Skeletal muscle tissue (tissue), 4 donors: ENCODE measurements around the gene CAMK2G. TPM values are rescaled to one million over a fixed set of nuclear protein-coding genes. Genes with fewer than 3 reads are reported as not detected.
"Not testable (repeated sequence)": the region's sequence is repeated elsewhere in the genome, so short reads cannot be mapped to it uniquely, and the experiment has no call there.

Experiments
- H3K27ac ChIP-seq: one replicate; pipeline ENCODE4 v1.7.0; 2013; ENCODE audit warnings: mild to moderate bottlenecking, low read depth, low read length, inconsistent platforms
- H3K27me3 ChIP-seq, 3 donors: one replicate each; pipeline ENCODE4 v1.7.0; 2013; ENCODE audit warnings: low read length in 3 of 3; ENCODE audit not compliant: control insufficient read depth in 3 of 3, insufficient read depth in 3 of 3
- H3K36me3 ChIP-seq, 3 donors: one replicate each; pipeline ENCODE4 v1.7.0; 2013; ENCODE audit warnings: low read length in 3 of 3; ENCODE audit not compliant: control insufficient read depth in 3 of 3, insufficient read depth in 3 of 3
- H3K4me1 ChIP-seq, 3 donors: one replicate each; pipeline ENCODE4 v1.7.0; 2013; ENCODE audit warnings: low read length in 3 of 3, mild to moderate bottlenecking in 3 of 3; ENCODE audit not compliant: control insufficient read depth in 3 of 3, insufficient read depth in 3 of 3
- H3K4me3 ChIP-seq, 3 donors: one replicate each; pipeline ENCODE4 v1.7.0; 2013; ENCODE audit warnings: low read length in 3 of 3
- H3K9ac ChIP-seq, 3 donors: one replicate each; pipeline ENCODE4 v1.7.0; 2013; ENCODE audit warnings: low read length in 3 of 3, mild to moderate bottlenecking in 3 of 3, moderate library complexity in 2 of 3, low read depth in 1 of 3
- H3K9me3 ChIP-seq, 3 donors: one replicate each; pipeline ENCODE4 v1.7.0; 2013; ENCODE audit warnings: low read length in 3 of 3; ENCODE audit not compliant: control insufficient read depth in 3 of 3
- total RNA-seq: library from RNA; depleted of rRNA; stranded (reverse); fragments of >200 nt; gene quantifications from one replicate; pipeline ENCODE4 v1.2.3, GENCODE V29; 2014
- donor health status: Osteomylitis.

CAMK2G gene
- total RNA-seq, 1 donor from 2014 or later: 16.2 TPM

DNA sequence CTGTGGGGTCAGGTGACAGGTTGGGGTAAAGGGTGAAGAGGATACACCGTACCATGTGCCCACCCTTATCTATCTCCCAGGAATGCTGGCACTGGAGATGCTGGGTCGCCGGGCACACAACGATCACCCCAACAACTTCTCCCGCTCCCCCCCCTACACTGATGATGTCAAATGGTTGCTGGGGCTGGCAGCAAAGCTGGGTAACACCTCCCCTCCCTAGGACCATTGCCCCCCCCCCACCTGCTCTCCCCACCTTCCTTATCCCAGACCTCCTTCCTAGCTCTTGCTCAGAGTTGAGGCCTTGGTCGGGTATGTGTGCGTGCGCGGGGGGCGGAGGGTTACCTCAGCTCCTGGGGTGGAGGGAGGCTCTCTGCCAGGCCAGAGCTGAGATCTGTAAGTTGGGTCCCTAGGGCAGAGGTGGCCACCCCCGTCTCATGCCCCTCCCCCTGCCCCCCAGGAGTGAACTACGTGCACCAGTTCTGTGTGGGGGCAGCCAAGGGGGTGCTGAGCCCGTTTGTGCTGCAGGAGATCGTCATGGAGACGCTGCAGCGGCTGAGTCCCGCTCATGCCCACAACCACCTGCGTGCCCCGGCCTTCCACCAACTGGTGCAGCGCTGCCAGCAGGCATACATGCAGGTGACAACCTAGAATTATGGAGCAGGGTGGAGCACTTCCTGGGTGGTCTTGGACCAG is 73.6 kb downstream of the CAMK2G start:
- Histone ChIP-seq H3K27me3 (no peaks in the 10 kb centered on the region), H3K9ac (no peak overlapping the region), H3K36me3 (peaks cover 80 to 82% (median 81%) of the 10 kb centered on the region in 3 donors)

DNA sequence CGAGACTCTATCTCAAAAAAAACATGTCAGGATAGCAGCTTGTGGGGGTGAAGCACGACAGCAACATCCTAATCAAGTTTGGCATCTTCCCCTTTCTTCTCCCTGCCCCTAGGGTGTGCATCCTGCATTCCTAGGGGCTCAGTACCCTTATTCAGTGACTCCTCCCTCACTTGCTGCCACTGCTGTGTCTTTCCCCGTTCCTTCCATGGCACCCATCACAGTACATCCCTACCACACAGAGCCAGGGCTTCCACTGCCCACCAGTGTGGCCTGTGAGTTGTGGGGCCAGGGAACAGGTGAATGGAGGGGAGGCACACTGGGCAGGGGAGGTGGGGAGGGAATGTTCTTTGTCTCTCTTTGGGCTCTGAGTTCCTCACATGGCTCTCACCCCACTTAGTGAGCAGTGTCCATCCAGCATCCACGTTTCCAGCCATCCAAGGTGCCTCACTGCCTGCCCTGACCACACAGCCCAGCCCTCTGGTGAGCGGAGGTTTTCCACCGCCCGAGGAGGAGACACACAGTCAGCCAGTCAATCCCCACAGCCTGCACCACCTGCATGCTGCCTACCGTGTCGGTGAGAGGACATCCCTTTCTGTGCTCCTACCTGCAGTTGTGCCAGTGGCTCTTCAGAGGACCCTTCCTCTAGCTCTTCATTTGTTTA is 74.3 kb downstream of the CAMK2G start:
- peaks cover 0 to 2% (median 0%) of the 10 kb centered on the region in 3 donors for H3K4me1 ChIP-seq
- no peak overlapping the region for H3K27ac ChIP-seq
- no peaks in the 10 kb centered on the region for H3K27me3 ChIP-seq
- peaks cover 80 to 83% (median 81%) of the 10 kb centered on the region in 3 donors for H3K36me3 ChIP-seq
- no peak overlapping the region for H3K9ac ChIP-seq
- no peak overlapping the region for H3K4me3 ChIP-seq
- no peaks in the 10 kb centered on the region for H3K9me3 ChIP-seq

More for the DNA sequence above, 73.6 kb downstream of the CAMK2G start:
- H3K4me3 ChIP-seq: no peak overlapping the region
- H3K9me3 ChIP-seq: no peaks in the 10 kb centered on the region
- H3K27ac ChIP-seq: no peak overlapping the region
- H3K4me1 ChIP-seq: peaks cover 0 to 2% (median 0%) of the 10 kb centered on the region in 3 donors

DNA sequence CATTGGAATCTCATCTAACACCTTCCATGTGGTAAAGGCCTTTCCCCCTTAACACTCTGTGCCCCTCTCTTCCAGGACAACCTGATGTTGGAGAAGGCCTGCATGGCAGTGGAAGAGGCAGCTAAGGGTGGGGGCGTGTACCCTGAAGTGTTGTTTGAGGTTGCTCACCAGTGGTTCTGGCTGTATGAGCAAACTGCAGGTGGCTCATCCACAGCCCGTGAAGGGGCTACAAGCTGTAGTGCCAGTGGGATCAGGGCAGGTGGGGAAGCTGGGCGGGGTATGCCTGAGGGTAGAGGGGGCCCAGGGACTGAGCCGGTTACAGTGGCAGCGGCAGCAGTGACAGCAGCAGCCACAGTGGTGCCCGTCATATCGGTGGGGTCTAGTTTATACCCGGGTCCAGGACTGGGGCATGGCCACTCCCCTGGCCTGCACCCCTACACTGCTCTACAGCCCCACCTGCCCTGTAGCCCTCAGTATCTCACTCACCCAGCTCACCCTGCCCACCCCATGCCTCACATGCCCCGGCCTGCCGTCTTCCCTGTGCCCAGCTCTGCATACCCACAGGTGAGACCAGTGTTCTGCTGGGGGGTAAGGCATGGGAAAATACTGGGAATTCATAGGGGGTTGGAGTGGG is 75.3 kb downstream of the CAMK2G start:
- no peak overlapping the region for H3K9ac ChIP-seq
- peaks cover 82 to 89% (median 86%) of the 10 kb centered on the region in 3 donors for H3K36me3 ChIP-seq
- H3K4me3 ChIP-seq: no peak overlapping the region
- H3K27ac ChIP-seq: no peak overlapping the region
- H3K4me1 ChIP-seq: peaks cover 0 to 2% (median 0%) of the 10 kb centered on the region in 3 donors
- H3K27me3 ChIP-seq: no peaks in the 10 kb centered on the region
- no peaks in the 10 kb centered on the region for H3K9me3 ChIP-seq

DNA sequence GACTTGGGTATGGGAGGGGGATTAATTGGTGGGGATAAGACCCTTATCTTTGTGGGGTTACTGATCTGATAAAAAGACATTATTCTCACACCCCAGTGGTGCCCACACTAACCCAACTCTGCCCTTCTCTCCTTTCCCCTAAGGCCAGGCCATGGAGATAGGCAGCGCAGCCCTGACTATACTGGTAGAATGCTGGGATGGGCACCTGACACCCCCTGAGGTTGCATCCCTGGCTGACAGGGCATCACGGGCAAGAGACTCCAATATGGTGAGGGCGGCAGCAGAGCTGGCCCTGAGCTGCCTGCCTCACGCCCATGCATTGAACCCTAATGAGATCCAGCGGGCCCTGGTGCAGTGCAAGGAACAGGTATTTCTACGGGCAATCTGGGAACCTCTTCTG is 76.3 kb downstream of the CAMK2G start:
- peaks cover 81 to 89% (median 85%) of the 10 kb centered on the region in 3 donors for H3K36me3 ChIP-seq
- no peak overlapping the region for H3K9ac ChIP-seq
- no peaks in the 10 kb centered on the region for H3K27me3 ChIP-seq
- no peak overlapping the region for H3K4me3 ChIP-seq
- H3K27ac ChIP-seq: no peak overlapping the region
- H3K9me3 ChIP-seq: no peaks in the 10 kb centered on the region
- no peaks in the 10 kb centered on the region for H3K4me1 ChIP-seq

DNA sequence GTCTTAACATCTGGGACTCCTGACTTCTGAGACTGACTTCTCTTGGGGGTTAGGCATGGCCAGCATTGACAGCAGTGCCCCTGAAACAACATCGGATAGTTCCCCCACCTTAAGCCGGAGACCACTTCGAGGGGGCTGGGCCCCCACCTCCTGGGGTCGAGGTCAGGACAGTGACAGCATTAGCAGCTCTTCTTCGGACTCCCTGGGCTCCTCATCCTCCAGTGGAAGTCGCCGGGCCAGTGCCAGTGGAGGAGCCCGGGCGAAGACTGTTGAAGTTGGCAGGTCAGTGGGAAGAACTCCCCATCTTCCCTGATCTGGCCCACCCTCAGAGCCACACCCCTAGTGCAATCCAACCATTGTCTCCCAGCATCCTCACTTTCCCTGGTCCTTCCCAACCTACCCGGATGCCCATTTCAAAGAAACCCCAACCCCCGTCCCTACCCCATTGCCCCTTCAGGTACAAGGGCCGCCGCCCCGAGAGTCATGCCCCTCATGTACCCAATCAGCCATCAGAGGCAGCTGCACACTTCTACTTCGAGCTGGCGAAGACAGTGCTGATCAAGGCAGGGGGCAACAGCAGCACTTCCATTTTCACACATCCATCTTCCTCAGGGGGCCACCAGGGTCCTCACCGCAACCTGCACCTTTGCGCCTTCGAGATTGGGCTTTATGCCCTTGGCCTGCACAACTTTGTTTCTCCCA is 76.9 kb downstream of the CAMK2G start:
- Histone ChIP-seq H3K4me1 (peaks cover 0 to 2% (median 0%) of the 10 kb centered on the region in 3 donors), H3K27ac (no peak overlapping the region), H3K4me3 (no peak overlapping the region), H3K9ac (no peak overlapping the region), H3K27me3 (no peaks in the 10 kb centered on the region), H3K36me3 (peaks cover 81 to 89% (median 85%) of the 10 kb centered on the region in 3 donors), H3K9me3 (no peaks in the 10 kb centered on the region)

DNA sequence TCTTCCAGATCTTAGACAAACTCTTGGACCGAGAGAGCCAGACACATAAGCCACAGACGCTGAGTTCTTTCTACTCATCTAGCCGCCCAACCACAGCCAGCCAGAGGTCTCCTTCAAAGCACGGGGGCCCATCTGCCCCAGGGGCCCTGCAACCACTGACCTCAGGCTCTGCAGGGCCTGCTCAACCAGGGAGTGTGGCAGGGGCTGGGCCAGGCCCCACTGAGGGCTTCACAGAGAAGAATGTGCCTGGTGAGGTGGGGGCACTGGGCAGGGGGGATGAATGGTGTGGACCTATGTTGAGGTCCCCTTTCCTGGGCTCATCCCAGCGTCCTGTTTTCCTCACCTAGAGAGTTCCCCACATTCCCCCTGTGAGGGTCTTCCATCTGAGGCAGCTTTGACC is 77.6 kb downstream of the CAMK2G start:
- peaks cover 0 to 2% (median 0%) of the 10 kb centered on the region in 3 donors for H3K4me1 ChIP-seq
- H3K27ac ChIP-seq: no peak overlapping the region
- no peak overlapping the region for H3K4me3 ChIP-seq
- H3K9ac ChIP-seq: no peak overlapping the region
- peaks cover 81 to 89% (median 84%) of the 10 kb centered on the region in 3 donors for H3K36me3 ChIP-seq
- H3K9me3 ChIP-seq: no peaks in the 10 kb centered on the region
- H3K27me3 ChIP-seq: no peaks in the 10 kb centered on the region

DNA sequence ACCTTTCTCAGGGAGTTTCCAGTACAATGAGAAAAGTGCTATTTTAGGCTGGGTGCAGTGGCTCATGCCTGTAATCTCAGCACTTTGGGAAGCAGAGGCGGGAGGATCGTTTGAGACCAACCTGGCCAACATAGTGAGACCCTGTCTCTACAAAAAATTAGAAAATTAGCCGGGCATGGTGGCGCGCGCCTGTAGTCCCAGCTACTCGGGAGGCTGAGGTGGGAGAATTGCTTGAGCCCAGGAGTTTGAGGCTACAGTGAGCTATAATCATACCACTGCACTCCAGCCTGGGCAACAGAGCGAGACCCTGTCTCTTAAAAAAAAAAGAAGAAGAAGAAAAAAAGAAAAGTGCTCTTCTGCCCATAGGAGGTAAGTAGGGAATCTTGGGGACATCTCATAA is 78.3 kb downstream of the CAMK2G start:
- H3K27ac ChIP-seq, H3K4me1 ChIP-seq, H3K4me3 ChIP-seq, H3K9ac ChIP-seq, H3K27me3 ChIP-seq, H3K9me3 ChIP-seq: not testable (repeated sequence)
- peaks cover 83 to 89% (median 85%) of the 10 kb centered on the region in 3 donors for H3K36me3 ChIP-seq

DNA sequence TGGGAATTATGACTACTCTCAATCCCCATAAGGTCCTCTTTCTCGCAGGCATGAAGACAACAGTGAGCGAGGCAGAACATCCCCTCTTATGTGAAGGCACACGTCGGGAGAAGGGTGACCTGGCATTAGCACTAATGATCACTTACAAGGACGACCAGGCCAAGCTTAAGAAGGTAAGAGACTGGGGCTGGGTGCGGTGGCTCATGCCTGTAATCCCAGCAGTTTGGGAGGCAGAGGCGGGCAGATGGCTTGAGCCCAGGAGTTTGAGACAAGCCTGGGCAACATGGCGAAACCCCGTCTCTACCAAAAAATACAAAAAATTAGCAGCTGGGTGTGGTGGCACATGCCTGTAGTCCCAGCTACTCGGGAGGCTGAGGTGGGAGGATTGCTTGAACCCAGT is 78.9 kb downstream of the CAMK2G start:
- not testable (repeated sequence) for H3K9me3 ChIP-seq, H3K4me1 ChIP-seq, H3K27me3 ChIP-seq, H3K4me3 ChIP-seq, H3K27ac ChIP-seq
- Histone ChIP-seq H3K9ac (peak overlapping the region in 1 of 3 donors; percentile 34), H3K36me3 (peaks cover 85 to 89% (median 87%) of the 10 kb centered on the region in 3 donors)

DNA sequence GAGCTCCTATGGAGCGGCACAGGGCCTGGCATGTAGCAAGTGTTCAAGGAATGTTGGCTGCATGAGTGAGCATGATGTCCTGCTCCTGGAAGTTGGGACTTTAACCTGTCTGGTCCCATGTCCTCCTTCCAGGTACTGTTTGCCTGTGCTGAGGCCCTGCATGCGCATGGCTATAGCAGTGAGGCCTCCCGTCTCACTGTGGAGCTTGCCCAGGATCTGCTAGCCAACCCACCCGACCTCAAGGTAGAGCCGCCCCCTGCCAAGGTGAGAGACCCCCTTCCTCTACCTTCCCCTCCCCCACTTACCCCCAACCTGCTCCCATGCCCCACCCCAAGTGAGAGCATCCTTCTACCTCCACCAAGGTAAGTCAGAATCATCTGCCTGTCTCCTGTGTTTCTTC is 80.9 kb downstream of the CAMK2G start:
- Histone ChIP-seq H3K36me3 (peaks cover 86 to 87% (median 87%) of the 10 kb centered on the region in 3 donors), H3K4me1 (peaks cover 0 to 6% (median 4%) of the 10 kb centered on the region in 3 donors)

More for the DNA sequence above, 80.9 kb downstream of the CAMK2G start:
- H3K27me3 ChIP-seq: no peaks in the 10 kb centered on the region
- no peak overlapping the region for H3K4me3 ChIP-seq
- no peaks in the 10 kb centered on the region for H3K9me3 ChIP-seq
- H3K27ac ChIP-seq: no peak overlapping the region
- no peak overlapping the region for H3K9ac ChIP-seq
